Midbrain (tissue), 1 donor: ENCODE data around the gene KIF21A.
"Not testable (repeated sequence)": the region's sequence is repeated elsewhere in the genome, so short reads cannot be mapped to it uniquely, and the experiment has no call there.

Source experiments
- DNase-seq: peaks from one replicate; lab custom pipeline; 2025; lab: John Stamatoyannopoulos, UW

KIF21A gene, protein sequence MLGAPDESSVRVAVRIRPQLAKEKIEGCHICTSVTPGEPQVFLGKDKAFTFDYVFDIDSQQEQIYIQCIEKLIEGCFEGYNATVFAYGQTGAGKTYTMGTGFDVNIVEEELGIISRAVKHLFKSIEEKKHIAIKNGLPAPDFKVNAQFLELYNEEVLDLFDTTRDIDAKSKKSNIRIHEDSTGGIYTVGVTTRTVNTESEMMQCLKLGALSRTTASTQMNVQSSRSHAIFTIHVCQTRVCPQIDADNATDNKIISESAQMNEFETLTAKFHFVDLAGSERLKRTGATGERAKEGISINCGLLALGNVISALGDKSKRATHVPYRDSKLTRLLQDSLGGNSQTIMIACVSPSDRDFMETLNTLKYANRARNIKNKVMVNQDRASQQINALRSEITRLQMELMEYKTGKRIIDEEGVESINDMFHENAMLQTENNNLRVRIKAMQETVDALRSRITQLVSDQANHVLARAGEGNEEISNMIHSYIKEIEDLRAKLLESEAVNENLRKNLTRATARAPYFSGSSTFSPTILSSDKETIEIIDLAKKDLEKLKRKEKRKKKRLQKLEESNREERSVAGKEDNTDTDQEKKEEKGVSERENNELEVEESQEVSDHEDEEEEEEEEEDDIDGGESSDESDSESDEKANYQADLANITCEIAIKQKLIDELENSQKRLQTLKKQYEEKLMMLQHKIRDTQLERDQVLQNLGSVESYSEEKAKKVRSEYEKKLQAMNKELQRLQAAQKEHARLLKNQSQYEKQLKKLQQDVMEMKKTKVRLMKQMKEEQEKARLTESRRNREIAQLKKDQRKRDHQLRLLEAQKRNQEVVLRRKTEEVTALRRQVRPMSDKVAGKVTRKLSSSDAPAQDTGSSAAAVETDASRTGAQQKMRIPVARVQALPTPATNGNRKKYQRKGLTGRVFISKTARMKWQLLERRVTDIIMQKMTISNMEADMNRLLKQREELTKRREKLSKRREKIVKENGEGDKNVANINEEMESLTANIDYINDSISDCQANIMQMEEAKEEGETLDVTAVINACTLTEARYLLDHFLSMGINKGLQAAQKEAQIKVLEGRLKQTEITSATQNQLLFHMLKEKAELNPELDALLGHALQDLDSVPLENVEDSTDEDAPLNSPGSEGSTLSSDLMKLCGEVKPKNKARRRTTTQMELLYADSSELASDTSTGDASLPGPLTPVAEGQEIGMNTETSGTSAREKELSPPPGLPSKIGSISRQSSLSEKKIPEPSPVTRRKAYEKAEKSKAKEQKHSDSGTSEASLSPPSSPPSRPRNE (N-terminal part only)

DNA sequence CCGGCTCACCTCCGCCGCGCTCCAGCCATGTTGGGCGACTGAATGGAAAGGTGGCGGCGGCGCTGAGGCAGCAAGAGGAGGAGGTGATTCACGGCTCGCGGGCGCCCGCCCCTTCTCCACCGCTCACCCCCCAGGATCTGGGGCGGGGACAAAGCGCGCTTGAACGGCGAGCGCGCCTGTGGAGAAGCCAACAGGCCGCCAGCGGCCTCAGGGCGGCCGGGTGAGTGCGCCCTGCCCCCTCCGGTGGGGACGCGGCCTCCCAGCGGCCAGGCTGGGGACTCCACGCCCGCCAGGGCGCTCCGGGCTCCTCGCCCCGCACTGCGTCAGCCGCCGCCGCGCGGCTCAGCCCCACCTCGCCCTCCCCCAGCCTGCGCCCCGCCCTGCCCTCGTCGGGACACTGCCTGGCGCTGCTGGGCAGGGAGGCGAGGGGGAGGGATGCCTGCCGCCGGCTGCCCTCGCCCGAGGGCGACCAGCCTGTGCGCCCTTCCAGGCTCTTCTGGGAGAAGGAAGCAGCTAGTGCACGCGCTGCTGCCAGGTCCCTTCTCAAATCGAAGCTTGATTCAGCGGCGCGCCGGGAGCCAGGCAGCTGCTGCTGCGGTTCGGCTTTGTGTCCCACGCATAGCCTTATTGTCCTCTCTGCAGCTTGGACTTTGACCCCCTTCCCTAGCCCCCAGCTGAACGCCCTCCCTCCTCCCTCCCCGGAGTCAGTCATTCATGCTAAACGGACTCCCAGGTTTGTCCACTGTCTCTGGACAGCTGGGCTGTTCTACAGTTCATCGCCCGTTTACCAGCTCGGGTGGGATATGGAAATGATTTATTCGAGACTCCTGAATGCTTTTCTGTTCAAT lies at the start of gene KIF21A:
KIF21A (minus strand) TSS at position 40 of the 848 bp plus-strand sequence. CDS start 150 bp downstream, outside the sequence.
- DNase-seq, result peak; percentile 92

DNA sequence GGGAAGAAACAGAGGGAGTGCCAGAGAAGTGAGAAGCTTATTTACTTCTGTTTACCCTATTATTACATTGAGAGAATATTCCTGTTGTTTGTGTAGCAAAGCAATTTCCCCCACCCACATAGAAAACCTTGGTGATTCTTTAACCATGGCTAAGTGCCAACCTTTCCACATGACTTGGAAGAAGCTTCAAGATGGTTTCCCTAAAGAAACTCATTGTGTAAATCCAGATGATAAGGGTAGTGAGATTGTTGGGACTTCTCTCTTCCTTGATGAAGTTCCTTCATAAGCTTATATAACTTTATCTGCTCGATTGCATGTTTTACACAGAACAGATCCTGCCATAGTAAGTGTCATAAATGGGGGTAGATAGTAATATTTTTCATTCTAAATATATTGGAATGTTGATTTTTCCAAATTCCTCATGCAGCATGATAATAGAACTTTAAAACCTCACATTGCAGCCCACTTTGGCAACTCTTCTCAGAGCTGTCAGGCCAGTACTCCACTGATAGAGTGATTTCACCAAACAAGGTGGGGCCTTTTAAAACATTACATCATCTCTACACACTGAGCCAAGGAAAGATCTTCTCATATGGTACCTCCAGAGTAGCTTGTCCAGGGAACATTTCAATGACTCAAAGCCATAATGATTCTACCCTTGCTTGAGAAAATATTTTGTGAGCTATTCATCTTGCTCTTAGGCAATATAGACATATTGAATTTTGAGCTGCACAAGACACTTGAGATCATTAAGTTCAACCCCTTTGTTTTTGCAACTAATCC lies 47.8 kb upstream of the KIF21A start:
- DNase-seq, result no peak

DNA sequence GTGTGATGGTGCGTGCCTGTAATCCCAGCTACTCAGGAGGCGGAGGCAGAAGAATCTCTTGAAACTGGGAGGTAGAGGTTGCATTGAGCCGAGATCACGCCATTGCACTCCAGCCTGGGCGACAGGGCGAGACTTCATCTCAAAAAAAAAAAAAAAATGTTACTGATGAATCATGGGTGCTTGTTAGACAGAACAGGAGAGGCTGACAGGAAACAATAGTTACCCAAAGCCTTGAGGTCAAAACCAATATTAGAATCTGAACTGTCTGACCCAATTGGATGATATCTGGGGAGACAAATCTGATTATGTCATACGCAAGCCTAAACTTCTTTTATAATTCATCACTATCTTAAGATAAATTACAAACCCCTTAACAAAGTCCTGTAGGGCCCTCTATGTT lies 40.7 kb upstream of the KIF21A start:
- DNase-seq, result no peak

DNA sequence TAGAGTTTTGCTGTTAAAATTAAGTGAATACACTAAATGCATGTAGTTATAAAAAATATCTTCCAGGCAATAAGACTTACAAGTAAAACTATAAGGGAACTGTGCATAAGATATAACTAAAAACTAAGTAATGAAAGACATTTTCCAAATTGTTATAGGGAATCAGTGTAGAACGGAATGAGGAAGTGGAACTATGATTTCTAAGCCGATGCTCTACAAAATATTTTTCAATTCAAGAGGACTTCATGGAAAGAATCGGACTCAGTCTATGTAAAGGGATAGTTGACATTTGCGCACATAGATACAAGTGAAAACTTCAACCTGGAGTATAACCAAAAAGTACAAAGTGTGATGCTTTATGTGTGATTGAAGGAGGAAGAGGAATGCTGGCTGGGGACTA lies 40.1 kb upstream of the KIF21A start:
- no peak for DNase-seq

DNA sequence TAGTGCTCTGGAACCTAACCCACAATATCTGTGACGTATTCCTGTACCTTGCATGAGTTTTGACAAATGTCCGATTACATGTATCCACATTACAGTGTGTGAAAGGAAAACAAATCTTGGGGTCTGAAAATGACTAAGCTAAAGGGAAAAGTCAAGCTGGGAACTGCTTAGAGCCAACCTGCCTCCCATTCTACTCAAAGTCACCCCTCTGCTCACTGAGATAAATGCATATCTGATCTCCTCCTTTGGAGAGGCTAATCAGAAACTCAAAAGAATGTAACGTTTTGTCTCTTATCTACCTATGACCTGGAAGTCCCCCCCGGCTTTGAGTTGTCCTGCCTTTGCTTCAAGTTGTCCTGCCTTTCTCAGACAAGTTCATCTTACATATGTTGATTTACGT lies 34.0 kb upstream of the KIF21A start:
- no peak for DNase-seq

DNA sequence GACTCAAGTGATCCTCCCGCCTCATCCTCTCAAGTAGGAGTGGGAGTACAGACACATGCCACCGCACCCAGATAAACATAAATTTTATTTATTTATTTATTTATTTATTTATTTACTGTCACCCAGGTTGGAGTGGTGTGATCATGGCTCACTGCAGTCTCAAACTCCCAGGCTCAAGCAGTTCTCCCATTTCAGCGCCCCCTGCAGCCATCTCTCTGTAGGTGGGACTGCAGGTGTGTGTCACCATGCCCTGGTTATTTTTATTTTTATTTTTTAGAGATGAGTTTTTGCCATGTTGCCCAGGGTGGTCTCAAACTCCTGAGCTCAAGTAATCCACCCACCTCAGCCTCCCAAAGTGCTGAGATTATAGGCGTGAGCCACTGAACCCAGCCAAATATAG lies 33.2 kb upstream of the KIF21A start:
- no peak for DNase-seq

DNA sequence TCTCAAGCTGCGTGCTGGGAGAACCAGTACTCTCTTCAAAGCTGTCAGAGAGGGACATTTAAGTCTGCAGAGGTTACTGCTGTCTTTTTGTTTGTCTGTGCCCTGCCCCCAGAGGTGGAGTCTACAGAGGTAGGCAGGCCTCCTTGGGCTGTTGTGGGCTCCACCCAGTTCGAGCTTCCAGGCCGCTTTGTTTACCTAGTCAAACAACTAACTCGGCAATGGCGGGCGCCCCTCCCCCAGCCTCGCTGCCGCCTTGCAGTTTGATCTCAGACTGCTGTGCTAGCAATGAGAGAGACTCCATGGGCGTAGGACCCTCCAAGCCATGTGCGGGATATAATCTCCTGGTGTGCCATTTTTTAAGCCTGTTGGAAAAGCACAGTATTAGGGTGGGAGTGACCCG lies 32.2 kb upstream of the KIF21A start:
- not testable (repeated sequence) for DNase-seq

DNA sequence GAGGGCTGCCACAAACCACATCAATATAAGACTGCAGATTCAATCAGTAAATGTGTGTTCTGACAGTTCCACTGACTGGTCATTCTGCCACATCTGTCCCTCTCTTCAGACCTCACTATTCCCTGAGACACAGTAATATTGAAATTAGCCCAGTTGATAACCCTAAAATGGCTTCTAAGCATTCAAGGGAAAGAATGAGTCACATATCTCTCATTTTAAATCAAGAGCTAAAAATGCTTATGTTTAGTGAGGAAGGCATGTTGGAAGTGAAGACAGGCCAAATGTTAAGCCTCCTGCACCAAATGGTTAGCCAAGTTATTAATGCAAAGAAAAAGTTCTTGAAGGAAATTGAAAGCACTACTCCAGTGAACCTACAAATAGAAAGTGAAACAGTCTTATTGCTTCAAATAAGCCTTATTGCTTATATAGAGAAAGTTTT lies 24.5 kb upstream of the KIF21A start:
- no peak for DNase-seq

DNA sequence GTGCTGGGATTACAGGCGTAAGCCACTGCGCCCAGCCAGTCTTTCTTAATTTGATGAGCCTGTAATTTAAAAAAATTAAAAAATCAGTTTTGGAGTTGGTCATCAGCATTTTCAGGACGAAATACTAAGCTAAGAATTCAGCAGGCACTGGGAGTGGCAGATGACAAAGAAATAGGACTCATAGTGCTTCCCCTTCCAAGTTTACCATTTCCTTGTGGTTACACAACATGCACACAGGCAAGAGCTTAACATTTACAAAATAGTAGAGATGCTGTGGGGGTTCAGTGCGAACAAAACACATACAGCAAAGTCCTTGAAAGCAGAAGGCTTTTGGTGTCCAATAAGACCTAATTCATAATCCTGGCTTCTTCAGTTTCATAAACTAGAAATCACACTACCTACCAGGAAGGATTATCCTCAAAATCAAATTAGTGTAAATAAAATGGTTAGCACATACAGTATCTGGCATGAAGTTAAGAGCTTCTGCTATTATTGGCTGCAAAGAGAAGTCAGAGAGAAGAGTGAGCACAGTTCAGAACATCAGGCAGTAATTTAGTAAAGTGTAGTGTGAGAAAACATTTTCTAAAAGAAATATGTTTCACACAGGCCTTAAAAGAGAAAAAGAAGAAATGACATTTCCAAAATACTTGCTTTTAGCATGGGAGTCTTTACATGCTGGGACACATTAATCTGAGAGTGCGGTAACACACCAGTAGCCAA lies 22.2 kb upstream of the KIF21A start:
- no peak for DNase-seq

DNA sequence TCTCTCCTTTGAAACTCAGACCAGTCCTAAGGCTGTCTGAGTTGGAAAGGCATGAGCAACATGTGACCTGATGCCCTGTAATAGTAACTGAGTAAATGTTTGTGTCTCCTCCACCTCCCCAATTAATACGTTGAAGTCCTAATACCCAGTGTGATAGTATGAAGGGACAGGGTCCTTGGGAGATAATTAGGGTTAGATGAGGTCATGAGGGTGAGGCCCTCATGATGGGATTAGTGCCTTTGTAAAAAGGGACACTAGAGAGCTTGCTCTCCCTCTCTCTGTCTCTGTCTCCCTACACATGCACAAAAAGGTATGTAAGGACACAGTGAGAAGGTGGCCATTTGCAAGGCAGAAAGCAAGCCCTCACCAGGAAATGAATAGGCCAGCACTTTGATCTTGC lies 18.1 kb upstream of the KIF21A start:
- no peak for DNase-seq

DNA sequence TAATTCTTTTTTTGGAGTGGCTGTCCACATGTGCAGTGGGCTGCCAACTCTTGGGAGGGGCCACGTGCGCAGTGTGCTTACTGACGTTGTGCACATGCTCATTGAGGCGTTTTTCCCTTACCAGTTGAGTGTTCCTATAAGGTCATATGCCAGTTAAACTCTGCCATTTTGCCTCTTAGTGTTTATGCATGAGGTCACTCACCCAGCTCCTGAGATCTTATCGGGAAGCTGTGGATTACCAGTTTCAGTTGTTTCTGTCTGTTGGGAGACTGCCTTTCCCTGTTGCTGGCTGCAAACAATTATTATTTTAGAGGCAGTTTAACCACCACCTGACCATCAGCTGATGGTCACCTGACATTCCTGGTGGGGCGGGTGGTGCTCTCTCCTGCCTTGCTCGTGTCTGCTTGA lies 16.1 kb upstream of the KIF21A start:
- no peak for DNase-seq

DNA sequence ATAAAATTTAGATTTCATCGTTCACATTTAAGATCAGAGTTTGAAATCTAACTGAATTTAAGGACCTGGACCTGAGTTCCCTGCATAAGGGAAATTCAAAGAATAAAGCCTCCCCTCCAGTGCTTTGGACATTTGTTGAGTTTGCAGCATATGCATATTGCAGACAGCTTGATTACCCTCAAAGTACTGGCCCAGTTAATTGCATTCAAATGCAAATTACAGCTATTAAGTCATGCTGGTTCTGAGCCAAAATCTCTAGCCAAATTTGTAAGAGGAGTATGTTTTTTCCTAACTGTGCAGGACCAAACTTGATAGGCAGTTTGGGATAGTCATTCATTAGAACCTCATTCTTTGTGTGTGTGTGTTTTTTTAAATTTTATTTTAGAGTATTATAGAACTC lies 9.1 kb upstream of the KIF21A start:
- peak; percentile 61 for DNase-seq

DNA sequence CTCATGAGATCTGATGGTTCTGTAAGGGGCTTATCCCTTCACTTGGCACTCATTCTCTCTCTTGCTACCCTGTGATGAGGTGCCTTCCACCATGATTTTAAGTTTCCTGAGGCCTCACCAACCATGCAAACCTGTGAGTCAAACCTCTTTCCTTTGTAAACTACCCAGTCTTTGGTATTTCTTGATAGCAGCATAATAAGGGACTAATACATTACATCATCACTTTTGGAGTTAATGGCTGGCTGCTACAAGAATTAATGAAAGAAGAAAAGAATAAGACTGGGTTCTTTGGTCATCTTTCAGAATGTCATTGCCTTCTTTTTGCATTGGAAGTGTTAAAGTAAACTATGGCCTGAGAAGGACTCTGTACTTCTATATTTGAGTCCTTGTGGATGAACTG lies 5.1 kb upstream of the KIF21A start:
- no peak for DNase-seq

DNA sequence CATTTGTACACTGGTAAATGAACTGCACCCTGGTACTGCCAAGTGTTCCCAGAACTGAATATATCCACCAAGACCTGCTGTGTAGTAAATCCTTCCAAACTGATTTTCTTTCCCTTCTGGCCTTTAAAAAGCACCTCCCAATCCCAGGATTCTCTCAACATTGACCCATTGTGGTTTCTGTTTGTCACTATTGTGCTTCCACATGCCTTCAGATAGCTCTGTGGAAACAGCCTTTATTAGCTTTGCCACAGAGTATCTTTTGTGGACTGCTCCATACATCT lies 949 bp upstream of the KIF21A start:
- peak; percentile 71 for DNase-seq

DNA sequence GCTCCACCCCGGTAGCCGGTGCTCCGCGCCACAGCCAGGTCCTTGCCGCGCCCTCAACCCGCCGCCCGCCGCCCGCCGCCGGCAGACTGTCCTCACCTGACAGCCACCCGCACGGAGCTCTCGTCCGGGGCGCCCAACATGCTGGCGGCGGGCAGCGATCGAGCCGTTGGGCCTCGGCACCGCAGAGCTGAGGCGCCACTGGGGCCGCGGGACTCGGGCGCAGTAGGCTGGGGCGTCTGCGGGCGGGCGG lies 164 bp downstream of the KIF21A start:
- no peak for DNase-seq

DNA sequence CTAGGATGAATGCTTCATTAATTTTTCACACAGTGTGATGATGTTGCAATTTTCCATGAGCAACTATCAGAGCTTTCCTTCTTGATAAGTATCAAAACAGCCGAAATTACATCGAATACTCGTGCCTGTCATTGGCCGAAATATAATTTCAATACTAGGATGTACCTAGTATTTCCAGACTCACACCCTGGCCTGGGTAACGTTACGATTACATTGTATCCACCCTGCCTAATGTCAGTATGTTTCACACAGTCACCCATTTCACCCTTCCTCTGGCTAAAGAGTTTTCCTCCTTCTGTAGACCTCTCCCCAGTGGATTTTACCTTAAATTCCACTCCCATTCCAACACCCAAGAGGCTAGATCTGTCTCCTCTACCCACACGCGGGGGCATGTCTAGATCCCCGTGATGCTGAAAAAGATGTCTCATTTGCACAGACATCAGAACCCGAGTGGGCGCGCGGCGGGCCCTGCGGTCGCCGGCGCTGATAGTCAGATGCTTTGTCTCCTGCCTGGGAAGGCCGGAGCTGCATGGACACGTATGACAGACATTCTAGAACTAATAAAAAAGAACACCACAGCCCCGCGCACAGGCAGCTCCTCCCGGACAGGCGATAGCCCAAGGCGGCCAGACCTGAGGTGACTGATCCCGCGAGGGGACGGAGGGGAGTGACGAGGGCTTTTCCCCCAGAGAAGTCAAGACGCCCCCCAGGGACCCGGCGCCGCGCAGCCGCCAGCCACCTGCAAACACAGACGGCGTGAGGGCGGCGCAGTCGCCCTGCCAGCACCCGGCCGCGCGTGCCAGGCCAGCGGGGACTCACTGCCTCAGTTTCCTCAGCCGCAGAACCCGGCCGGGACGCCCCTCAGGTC lies 723 bp downstream of the KIF21A start:
- DNase-seq, result peak; percentile 65

DNA sequence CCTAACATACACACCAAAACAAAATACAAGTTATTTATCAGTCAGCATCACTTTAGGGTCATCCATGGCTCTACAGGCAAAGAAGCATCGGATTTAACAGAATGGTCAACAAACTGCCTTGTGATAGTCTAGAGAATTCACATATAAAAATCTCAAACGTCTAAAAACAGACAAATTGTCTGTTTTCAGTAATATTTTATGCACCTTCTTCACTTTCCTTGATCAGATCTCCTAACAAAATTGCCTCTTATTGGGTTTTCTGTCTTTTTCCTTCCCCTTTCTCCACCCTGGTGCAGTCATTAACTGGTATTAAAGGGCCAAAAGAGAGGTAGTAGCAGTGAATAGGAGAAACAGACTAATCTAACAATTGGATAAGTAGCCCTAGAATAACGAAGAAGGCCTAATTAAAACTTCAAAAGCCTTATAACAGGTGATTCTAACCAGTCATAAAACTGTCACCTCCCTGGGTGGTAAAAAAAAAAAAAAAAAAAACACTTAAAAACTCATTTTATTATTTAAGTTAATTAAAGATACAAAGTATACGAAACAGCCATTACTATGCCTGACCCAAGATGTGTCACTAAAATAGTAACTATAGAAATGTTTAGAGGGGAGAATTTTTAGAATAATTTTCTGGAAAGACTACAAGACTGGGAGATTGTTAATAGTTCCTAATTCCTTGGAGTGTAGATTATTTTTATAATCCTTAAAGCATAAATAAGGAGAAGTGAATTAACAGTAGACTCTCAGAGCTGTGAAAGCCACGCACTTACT lies 1.5 kb downstream of the KIF21A start:
- DNase-seq, result peak; percentile 30

DNA sequence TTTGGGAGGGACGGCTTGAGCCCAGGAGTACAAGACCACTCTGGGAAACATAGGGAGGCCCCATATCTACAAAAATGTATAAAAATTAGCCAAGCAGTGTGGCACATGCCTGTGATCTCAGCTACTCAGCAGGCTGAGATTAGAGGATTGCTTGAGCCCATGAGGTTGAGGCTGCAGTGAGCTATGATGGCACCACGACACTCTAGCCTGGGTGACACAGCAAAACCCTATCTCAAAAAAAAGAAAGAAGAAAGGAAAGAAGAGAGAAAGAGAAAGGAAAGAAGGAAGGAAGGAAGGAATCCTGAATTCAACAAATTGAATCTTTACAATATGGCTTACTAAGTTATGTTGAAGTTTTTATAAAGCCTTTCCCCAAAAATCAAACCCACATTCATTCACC lies 2.1 kb downstream of the KIF21A start:
- peak; percentile 49 for DNase-seq

DNA sequence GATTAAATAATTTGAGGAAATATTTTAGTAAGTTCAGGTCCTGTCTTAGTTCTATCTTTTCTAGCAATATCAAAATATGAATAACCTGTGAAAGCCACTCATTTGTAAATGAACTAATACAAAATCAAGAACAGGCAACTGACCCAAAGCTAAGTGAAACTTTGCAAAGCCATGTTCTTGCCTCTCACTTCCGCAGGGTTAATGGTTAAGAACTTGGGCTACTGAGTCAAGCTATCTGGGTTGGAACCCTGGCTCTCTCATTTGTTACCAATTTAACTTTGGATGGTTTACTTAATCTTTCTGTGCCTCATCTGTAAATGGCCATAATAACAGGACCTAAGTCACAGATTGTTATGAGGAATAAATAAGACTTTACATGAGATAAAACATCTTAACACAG lies 2.8 kb downstream of the KIF21A start:
- no peak for DNase-seq
